Endothelial cell of umbilical vein (primary cell): ENCODE data around the gene SPAG9. TPM values are rescaled to one million over a fixed set of nuclear protein-coding genes. Genes with fewer than 3 reads are reported as not detected.

Source experiments
- BruUV-seq: library from RNA; stranded (reverse); fragments of 400-500 nt; replicated peaks from 2 replicates; lab custom pipeline; 2021; lab: Mats Ljungman, UMichigan
- CTCF ChIA-PET: fragments of 300-600, 350-600 bp; sonication (Branson Sonifier 250); formaldehyde crosslinking; loops from one replicate; lab custom pipeline; 2021; ENCODE audit warnings: antibody characterized with exemption, inconsistent platforms; lab: Charles Lee
- POLR2A ChIA-PET: fragments of 300-600, 350-600 bp; sonication (Branson Sonifier 250); formaldehyde crosslinking; loops from one replicate; lab custom pipeline; 2021; ENCODE audit warnings: antibody characterized with exemption, inconsistent platforms; lab: Charles Lee
- DNase-seq: peaks from one replicate; pipeline ENCODE4 v3.0.0-alpha.2; 2011; ENCODE audit warnings: low read depth, low spot score
- FAIRE-seq: peaks from 2 replicates; lab custom pipeline; 2011; peaks lifted over from hg19 to GRCh38; lab: Jason Lieb, UNC
- H2AFZ ChIP-seq: 2 replicates; pipeline ENCODE4 v1.6.0; 2012; ENCODE audit warnings: low read depth, low read length, control low read depth, inconsistent platforms
- H3K27ac ChIP-seq: 2 replicates; pipeline ENCODE4 v1.5.1; 2011; ENCODE audit warnings: low read depth, mild to moderate bottlenecking, control low read depth, low read length, moderate library complexity; ENCODE audit not compliant: insufficient read depth
- H3K27me3 ChIP-seq, 2 experiments: 2 replicates each; pipeline versions ENCODE4 v1.6.0 to v1.6.1; 2011; ENCODE audit warnings: low read length in 2 of 2, mixed read lengths in 1 of 2; ENCODE audit not compliant: control insufficient read depth in 2 of 2, insufficient read depth in 2 of 2
- H3K36me3 ChIP-seq, 2 experiments: 2 replicates in 1 of 2; 3 replicates in 1 of 2; pipeline ENCODE4 v1.5.1; 2011; ENCODE audit warnings: low read length in 2 of 2, mild to moderate bottlenecking in 1 of 2, moderate library complexity in 1 of 2; ENCODE audit not compliant: control insufficient read depth in 2 of 2, insufficient read depth in 2 of 2; ENCODE audit errors: extremely low read depth in 1 of 2
- H3K4me1 ChIP-seq: 3 replicates; pipeline ENCODE4 v1.5.1; 2011; ENCODE audit warnings: mild to moderate bottlenecking, low read length; ENCODE audit not compliant: control insufficient read depth, insufficient read depth; ENCODE audit errors: extremely low read depth
- H3K4me2 ChIP-seq: 2 replicates; pipeline ENCODE4 v1.6.1; 2011; ENCODE audit warnings: low read length, control low read depth, mixed read lengths; ENCODE audit not compliant: insufficient read depth
- H3K4me3 ChIP-seq, 3 experiments: fragments of 200-600 bp in 1 of 3; sonication (generic), shearing (Covaris generic) in 1 of 3; replicated peaks in 1 of 3; 2 replicates each; pipeline ENCODE4 v1.5.1; 2011 to 2016; ENCODE audit warnings: control low read depth in 3 of 3, low read length in 3 of 3, mild to moderate bottlenecking in 2 of 3, inconsistent platforms in 1 of 3, low read depth in 1 of 3, moderate library complexity in 1 of 3; ENCODE audit not compliant: insufficient read depth in 1 of 3
- H3K79me2 ChIP-seq: 2 replicates; pipeline ENCODE4 v1.6.0; 2012; ENCODE audit warnings: low read length, inconsistent platforms; ENCODE audit not compliant: control insufficient read depth, insufficient read depth
- H3K9ac ChIP-seq: replicated peaks from 2 replicates; pipeline ENCODE3; 2011; ENCODE audit warnings: low read length, control low read depth; ENCODE audit not compliant: insufficient read depth; ENCODE audit errors: extremely low read depth
- H3K9me1 ChIP-seq: replicated peaks from 3 replicates; pipeline ENCODE4 v1.6.0; 2011; ENCODE audit warnings: mild to moderate bottlenecking, low read length; ENCODE audit not compliant: control insufficient read depth, insufficient read depth; ENCODE audit errors: extremely low read depth
- H3K9me3 ChIP-seq: replicated peaks from 2 replicates; pipeline ENCODE4 v1.5.1; 2012; ENCODE audit warnings: low read length, inconsistent platforms; ENCODE audit not compliant: control insufficient read depth, insufficient read depth
- H4K20me1 ChIP-seq: replicated peaks from 2 replicates; pipeline ENCODE3; 2011; ENCODE audit warnings: mild to moderate bottlenecking, low read length; ENCODE audit not compliant: control insufficient read depth, insufficient read depth; ENCODE audit errors: extremely low read depth
- EZH2 ChIP-seq: IDR thresholded peaks from 2 replicates; pipeline ENCODE4 v1.6.1; 2012; ENCODE audit warnings: borderline replicate concordance, low read depth, mild to moderate bottlenecking, moderate library complexity, low read length, inconsistent platforms; ENCODE audit not compliant: severe bottlenecking
- FOS ChIP-seq: IDR thresholded peaks from 2 replicates; pipeline ENCODE4 v1.6.1; 2011; ENCODE audit warnings: mild to moderate bottlenecking, low read length, moderate library complexity, borderline replicate concordance; ENCODE audit not compliant: insufficient read depth
- GATA2 ChIP-seq: IDR thresholded peaks from 2 replicates; pipeline ENCODE4 v1.7.0; 2011; ENCODE audit warnings: low read depth, mild to moderate bottlenecking, moderate library complexity, mixed read lengths, low read length; ENCODE audit not compliant: insufficient read length, insufficient read depth
- JUN ChIP-seq: IDR thresholded peaks from 2 replicates; pipeline ENCODE4 v1.6.1; 2011; ENCODE audit warnings: borderline replicate concordance, low read depth; ENCODE audit not compliant: insufficient read length, insufficient read depth
- MYC ChIP-seq: IDR thresholded peaks from one replicate; pipeline ENCODE4 v1.6.1; 2011; ENCODE audit warnings: mild to moderate bottlenecking, low read depth, low read length
- POLR2A ChIP-seq: IDR thresholded peaks from 2 replicates; pipeline ENCODE4 v1.6.1; 2012; ENCODE audit warnings: low read depth, mild to moderate bottlenecking, control low read depth, low read length
- POLR2AphosphoS5 ChIP-seq: IDR thresholded peaks from 2 replicates; pipeline ENCODE4 v1.6.1; 2012; ENCODE audit warnings: low read depth, mild to moderate bottlenecking, control low read depth, low read length, moderate library complexity; ENCODE audit not compliant: insufficient read depth
- dilution Hi-C: fragments of 300-500 bp; cut with MboI; formaldehyde crosslinking; loops from one replicate; pipeline ENCODE4 v1.15.0; 2019; ENCODE audit warnings: low sequenced_read_pairs; ENCODE audit not compliant: extremely low pct_ligation_motif_present
- intact Hi-C: fragments of 100-400 bp; cut with micrococcal nuclease; formaldehyde crosslinking; loops from one replicate; pipeline ENCODE4 v1.10.0; 2022
- polyA plus RNA-seq, 4 experiments: library from polyadenylated mRNA; depleted of rRNA in 3 of 4; stranded (reverse) in 3 of 4; unstranded in 1 of 4; fragments of >200 nt; gene quantifications; 2 replicates each; pipeline versions ENCODE4 v1.2.1 to v1.2.3, GENCODE V29; 2011 to 2012; ENCODE audit warnings: missing spikeins in 1 of 4
- total RNA-seq: library from RNA; stranded (reverse); gene quantifications from 2 replicates; pipeline ENCODE4 v1.2.3, GENCODE V29; 2021
- TF ChIP-seq, protein P1 (sequence below): IDR thresholded peaks from 2 replicates; pipeline ENCODE4 v1.6.1; 2011; ENCODE audit not compliant: insufficient read depth, insufficient read length
- TF ChIP-seq, protein P2 (sequence below), 2 donors: IDR thresholded peaks; 1 replicate in 1 of 2; 2 replicates in 1 of 2; pipeline ENCODE4 v1.5.1; 2011; ENCODE audit warnings: low read length in 2 of 2, mild to moderate bottlenecking in 2 of 2, moderate library complexity in 2 of 2, control low read depth in 1 of 2, inconsistent platforms in 1 of 2, low read depth in 1 of 2; ENCODE audit not compliant: insufficient read depth in 1 of 2; ENCODE audit errors: extremely low read depth in 1 of 2

SPAG9 gene
- total and polyA plus RNA-seq, 2 donors (not counting 3 experiments of a cell fraction or from before 2014, with no cell fraction given) = 16.5 to 75.0 TPM

DNA sequence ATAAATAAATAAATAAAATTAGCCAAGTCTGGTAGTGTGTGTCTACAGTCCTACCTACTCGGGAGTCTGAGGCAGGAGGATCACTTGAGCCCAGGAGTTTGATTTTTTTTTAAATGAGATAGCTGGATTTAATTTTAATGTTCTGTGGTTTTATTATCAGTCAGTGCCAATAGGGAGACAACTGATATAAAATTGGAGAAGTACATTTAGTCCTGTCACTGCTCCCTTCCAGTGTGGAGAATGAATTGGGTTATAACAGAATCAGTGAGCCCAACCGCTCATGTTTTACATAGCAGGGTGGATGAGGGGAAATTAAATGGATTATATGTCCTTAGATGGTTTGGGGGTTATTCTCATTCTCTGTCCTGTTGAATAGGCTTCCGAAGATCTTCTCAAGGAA is 38.9 kb upstream of the SPAG9 start:
- Histone ChIP-seq H3K79me2 (peaks cover 43% of the 10 kb centered on the region), H3K9ac (no peak overlapping the region), H3K4me1 (peaks cover 3% of the 10 kb centered on the region), H3K36me3 (peaks cover 7 to 15% of the 10 kb centered on the region in 2 experiments), H3K9me3 (no peaks in the 10 kb centered on the region), H3K27me3 (no peaks in the 10 kb centered on the region), H2AFZ (no peak overlapping the region), H3K27ac (no peak overlapping the region), H3K9me1 (no peaks in the 10 kb centered on the region), H3K4me3 (no peak overlapping the region), H3K4me2 (no peak overlapping the region), H4K20me1 (no peaks in the 10 kb centered on the region)
- TF ChIP-seq JUN = no peak
- no peak for TF ChIP-seq POLR2A
- no peak for TF ChIP-seq MYC
- TF ChIP-seq, protein P1, sequence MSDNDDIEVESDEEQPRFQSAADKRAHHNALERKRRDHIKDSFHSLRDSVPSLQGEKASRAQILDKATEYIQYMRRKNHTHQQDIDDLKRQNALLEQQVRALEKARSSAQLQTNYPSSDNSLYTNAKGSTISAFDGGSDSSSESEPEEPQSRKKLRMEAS = no peak
- no peak for TF ChIP-seq EZH2
- no peak for TF ChIP-seq POLR2AphosphoS5
- no peak for TF ChIP-seq FOS
- TF ChIP-seq GATA2 = no peak
- TF ChIP-seq, protein P2, sequence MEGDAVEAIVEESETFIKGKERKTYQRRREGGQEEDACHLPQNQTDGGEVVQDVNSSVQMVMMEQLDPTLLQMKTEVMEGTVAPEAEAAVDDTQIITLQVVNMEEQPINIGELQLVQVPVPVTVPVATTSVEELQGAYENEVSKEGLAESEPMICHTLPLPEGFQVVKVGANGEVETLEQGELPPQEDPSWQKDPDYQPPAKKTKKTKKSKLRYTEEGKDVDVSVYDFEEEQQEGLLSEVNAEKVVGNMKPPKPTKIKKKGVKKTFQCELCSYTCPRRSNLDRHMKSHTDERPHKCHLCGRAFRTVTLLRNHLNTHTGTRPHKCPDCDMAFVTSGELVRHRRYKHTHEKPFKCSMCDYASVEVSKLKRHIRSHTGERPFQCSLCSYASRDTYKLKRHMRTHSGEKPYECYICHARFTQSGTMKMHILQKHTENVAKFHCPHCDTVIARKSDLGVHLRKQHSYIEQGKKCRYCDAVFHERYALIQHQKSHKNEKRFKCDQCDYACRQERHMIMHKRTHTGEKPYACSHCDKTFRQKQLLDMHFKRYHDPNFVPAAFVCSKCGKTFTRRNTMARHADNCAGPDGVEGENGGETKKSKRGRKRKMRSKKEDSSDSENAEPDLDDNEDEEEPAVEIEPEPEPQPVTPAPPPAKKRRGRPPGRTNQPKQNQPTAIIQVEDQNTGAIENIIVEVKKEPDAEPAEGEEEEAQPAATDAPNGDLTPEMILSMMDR (IDR thresholded peaks at IDR 0.05; ENCODE audit: extremely low read depth in 1 of 2, insufficient read depth in 1 of 2, low read depth in 1 of 2, low read length in 2 of 2) = no peak
- DNase-seq (no peak), FAIRE-seq (no peak)
- intact Hi-C loops = loop anchor here (10.0 kb wide), 1 partner anchor 615 kb away; the partner anchor contains the start of gene SPATA20
- ChIA-PET POLR2A (no interaction called here), CTCF (interaction anchor here (1.2 kb wide), 1 partner anchor 159 kb away, joined by 4 read pairs; no protein-coding TSS in a partner anchor)
- BruUV-seq = no TSS peak
- dilution Hi-C loops = no loop called here
